ENCODE measurements around the gene TAF5L. TPM values are rescaled to one million over a fixed set of nuclear protein-coding genes. Genes with fewer than 3 reads are reported as not detected.

The TAF5L gene
- polyA plus RNA-seq, 2 of the 4 experiments (the other 2 are of a cell fraction): 17.4 to 25.0 TPM

DNA sequence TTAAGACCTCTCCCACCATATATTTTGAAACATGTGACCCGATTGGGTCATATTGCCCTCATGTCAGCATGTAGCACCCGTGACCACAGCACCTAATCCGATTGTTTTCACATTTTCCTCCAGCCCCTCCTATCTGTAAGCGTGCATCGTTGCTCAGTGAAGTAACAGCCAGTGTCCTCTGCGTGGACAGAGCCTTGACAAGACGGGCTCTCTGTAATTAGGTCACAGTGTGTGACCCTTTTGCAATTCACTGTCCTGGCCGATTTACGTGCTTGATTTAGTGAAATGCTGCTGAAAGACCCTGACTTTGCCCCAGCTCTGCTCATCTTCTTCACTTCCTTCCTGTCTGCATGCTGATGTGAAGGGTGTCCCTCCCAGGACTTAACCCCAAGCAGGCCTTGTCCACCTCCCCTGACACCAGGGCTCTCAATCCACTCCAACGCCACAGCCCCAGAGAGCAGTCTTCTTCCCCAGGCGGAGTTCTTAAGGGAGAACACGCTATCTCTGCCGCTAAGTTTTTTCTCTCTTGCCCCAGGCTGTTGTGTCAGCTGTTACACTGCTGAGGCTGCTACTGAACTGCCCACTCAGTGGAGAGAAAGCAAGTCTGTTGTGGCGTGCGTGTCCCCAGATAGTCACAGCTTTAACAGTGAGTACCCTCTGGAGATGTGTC, 19.5 kb upstream of the TAF5L start:
- DNase-seq (ENCODE audit: low read depth in 1 of 2, low spot score in 1 of 2) (no peak), ATAC-seq (no peak), FAIRE-seq (no peak)
- ChIA-PET POLR2A (no interaction called here), CTCF (interaction anchor here (2.3 kb wide), 1 partner anchor 16 kb away, joined by 7 read pairs; no protein-coding TSS in a partner anchor)
- Histone ChIP-seq H3K4me3 (no peak overlapping the region), H3K4me2 (no peak overlapping the region), H3K9me3 (no peaks in the 10 kb centered on the region), H3K27ac (no peak overlapping the region), H3K4me1 (no peaks in the 10 kb centered on the region)
- TF ChIP-seq, protein P1, sequence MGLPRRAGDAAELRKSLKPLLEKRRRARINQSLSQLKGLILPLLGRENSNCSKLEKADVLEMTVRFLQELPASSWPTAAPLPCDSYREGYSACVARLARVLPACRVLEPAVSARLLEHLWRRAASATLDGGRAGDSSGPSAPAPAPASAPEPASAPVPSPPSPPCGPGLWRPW (IDR thresholded peaks at IDR 0.05): no peak
- TF ChIP-seq BCL3 (IDR thresholded peaks at IDR 0.05) (no peak), CBX2 (IDR thresholded peaks at IDR 0.05; ENCODE audit: borderline replicate concordance, low read depth) (no peak), E2F6 (IDR thresholded peaks at IDR 0.05; ENCODE audit: borderline replicate concordance, low read depth) (no peak), CHD4 (IDR thresholded peaks at IDR 0.05; ENCODE audit: borderline replicate concordance) (no peak), RFX5 (IDR thresholded peaks at IDR 0.05) (no peak), NPAS2 (CRISPR knock-in tag; IDR thresholded peaks at IDR 0.05; ENCODE audit: borderline replicate concordance) (no peak), NR3C1 (IDR thresholded peaks at IDR 0.05) (no peak), JUN (IDR thresholded peaks at IDR 0.05) (no peak), EHF (CRISPR knock-in tag; IDR thresholded peaks at IDR 0.05) (no peak), SREBF2 (IDR thresholded peaks at IDR 0.05) (no peak)
- WGBS (ENCODE audit: missing lambda C conversion rate): 93% methylated on average over 15 of the region's 15 CpGs

GRCh38 chr1:229643996-229644745, 18.2 kb upstream of the TAF5L start:
- ChIA-PET CTCF (interaction anchor here (2.3 kb wide), 1 partner anchor 17 kb away, joined by 7 read pairs; no protein-coding TSS in a partner anchor), POLR2A (no interaction called here)
- 89% methylated on average over 6 of the region's 6 CpGs for WGBS (ENCODE audit: missing lambda C conversion rate)
- DNase-seq (ENCODE audit: low read depth in 1 of 2, low spot score in 1 of 2): no peak
- no peaks in the 10 kb centered on the region for H3K9me3 ChIP-seq
- no peak overlapping the region for H3K27ac ChIP-seq
- H3K4me1 ChIP-seq: no peaks in the 10 kb centered on the region
- ATAC-seq: no peak; a peak in 1 of 6 replicates
- no peak overlapping the region for H3K4me2 ChIP-seq
- no peak for FAIRE-seq
- TF ChIP-seq E2F6 (IDR thresholded peaks at IDR 0.05; ENCODE audit: borderline replicate concordance, low read depth): no peak
- TF ChIP-seq HEYL (CRISPR knock-in tag; IDR thresholded peaks at IDR 0.05): no peak
- no peak for TF ChIP-seq MYC (IDR thresholded peaks at IDR 0.05; ENCODE audit: borderline replicate concordance, low read length)
- TF ChIP-seq EP300 (IDR thresholded peaks at IDR 0.05): no peak
- no peak for TF ChIP-seq REST (IDR thresholded peaks at IDR 0.05)
- TF ChIP-seq RNF2 (IDR thresholded peaks at IDR 0.05; ENCODE audit: borderline replicate concordance, low read depth): no peak
- TF ChIP-seq NPAS2 (CRISPR knock-in tag; IDR thresholded peaks at IDR 0.05; ENCODE audit: borderline replicate concordance): no peak
- no peak for TF ChIP-seq ESRRA (IDR thresholded peaks at IDR 0.05; ENCODE audit: borderline replicate concordance, low read length)
- no peak for TF ChIP-seq ZC3H11A (IDR thresholded peaks at IDR 0.05)
- no peak for TF ChIP-seq POLR2A (IDR thresholded peaks at IDR 0.05; ENCODE audit: low read length)
- TF ChIP-seq, protein P2, sequence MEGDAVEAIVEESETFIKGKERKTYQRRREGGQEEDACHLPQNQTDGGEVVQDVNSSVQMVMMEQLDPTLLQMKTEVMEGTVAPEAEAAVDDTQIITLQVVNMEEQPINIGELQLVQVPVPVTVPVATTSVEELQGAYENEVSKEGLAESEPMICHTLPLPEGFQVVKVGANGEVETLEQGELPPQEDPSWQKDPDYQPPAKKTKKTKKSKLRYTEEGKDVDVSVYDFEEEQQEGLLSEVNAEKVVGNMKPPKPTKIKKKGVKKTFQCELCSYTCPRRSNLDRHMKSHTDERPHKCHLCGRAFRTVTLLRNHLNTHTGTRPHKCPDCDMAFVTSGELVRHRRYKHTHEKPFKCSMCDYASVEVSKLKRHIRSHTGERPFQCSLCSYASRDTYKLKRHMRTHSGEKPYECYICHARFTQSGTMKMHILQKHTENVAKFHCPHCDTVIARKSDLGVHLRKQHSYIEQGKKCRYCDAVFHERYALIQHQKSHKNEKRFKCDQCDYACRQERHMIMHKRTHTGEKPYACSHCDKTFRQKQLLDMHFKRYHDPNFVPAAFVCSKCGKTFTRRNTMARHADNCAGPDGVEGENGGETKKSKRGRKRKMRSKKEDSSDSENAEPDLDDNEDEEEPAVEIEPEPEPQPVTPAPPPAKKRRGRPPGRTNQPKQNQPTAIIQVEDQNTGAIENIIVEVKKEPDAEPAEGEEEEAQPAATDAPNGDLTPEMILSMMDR (IDR thresholded peaks at IDR 0.05): no peak
- TF ChIP-seq RFX5 (IDR thresholded peaks at IDR 0.05): no peak
- no peak for TF ChIP-seq FOSL2 (IDR thresholded peaks at IDR 0.05)
- no peak for TF ChIP-seq FOSL2 (CRISPR knock-in tag; IDR thresholded peaks at IDR 0.05)
- no peak for TF ChIP-seq PHF8 (IDR thresholded peaks at IDR 0.05; ENCODE audit: borderline replicate concordance, low read depth)
- no peak for TF ChIP-seq ZFP36 (IDR thresholded peaks at IDR 0.05; ENCODE audit: borderline replicate concordance, partially characterized antibody)
- no peak for TF ChIP-seq HDAC2 (IDR thresholded peaks at IDR 0.05)
- TF ChIP-seq SREBF2 (IDR thresholded peaks at IDR 0.05): no peak
- TF ChIP-seq RARB (CRISPR knock-in tag; IDR thresholded peaks at IDR 0.05): no peak
- H3K4me3 ChIP-seq: no peak overlapping the region

Data from A549 (cell line).